Bladder microvascular endothelial cell (primary cell): Measurements from ENCODE around the gene FOXD4. TPM values are rescaled to one million over a fixed set of nuclear protein-coding genes. Genes with fewer than 3 reads are reported as not detected.

Experiments used
- total RNA-seq: library from RNA; depleted of rRNA; stranded (reverse); fragments of >200 nt; gene quantifications from 2 replicates; pipeline ENCODE4 v1.2.3, GENCODE V29; 2014

The FOXD4 gene
- total RNA-seq = under 0.01 and 0.25 TPM in 2 replicates

GRCh38 chr9:117995-118467, at the start of gene FOXD4:
Gene FOXD4, minus strand, starts transcription at chr9:118417. Its CDS starts 298 bp downstream, at chr9:118119.

Other genes starting within 250 kb of the FOXD4 start
- gene WASHC1, start 89.0 kb downstream of the FOXD4 start, total RNA-seq = 4.9 and 6.9 TPM in 2 replicates
- 20.1 and 22.3 TPM in 2 replicates for gene ZNG1A, start 60.6 kb upstream of the FOXD4 start, total RNA-seq
- gene DOCK8, start 96.4 kb upstream of the FOXD4 start, total RNA-seq = 0.81 and 8.6 TPM in 2 replicates